Loucy (cell line): ENCODE results near the gene COMMD2.

ENCODE experiments used
- H2AFZ ChIP-seq: fragments of 200-600 bp; sonication (generic); 2 replicates; pipeline ENCODE4 v1.6.0; 2016; ENCODE audit warnings: antibody characterized with exemption, mild to moderate bottlenecking, low read length, moderate library complexity
- H3F3A ChIP-seq: fragments of 200-600 bp; 2 replicates; pipeline ENCODE4 v1.6.0; 2016; ENCODE audit warnings: antibody characterized with exemption, low read depth, mild to moderate bottlenecking
- H3K27me3 ChIP-seq: fragments of 200-600 bp; sonication (generic); 2 replicates; pipeline ENCODE4 v1.6.1; 2014; ENCODE audit warnings: low read length, mild to moderate bottlenecking; ENCODE audit not compliant: insufficient read depth, poor library complexity, severe bottlenecking
- H3K36me3 ChIP-seq: fragments of 200-600 bp; sonication (generic); 2 replicates; pipeline ENCODE4 v1.6.1; 2016; ENCODE audit warnings: low read length; ENCODE audit not compliant: insufficient read depth
- H3K4me1 ChIP-seq: fragments of 200-600 bp; sonication (generic); 2 replicates; pipeline ENCODE4 v1.5.1; 2014; ENCODE audit warnings: low read length, mild to moderate bottlenecking; ENCODE audit not compliant: insufficient read depth, poor library complexity, severe bottlenecking
- H3K4me2 ChIP-seq: fragments of 200-600 bp; sonication (generic); 2 replicates; pipeline ENCODE4 v1.6.0; 2014; ENCODE audit warnings: antibody characterized with exemption, low read length, low read depth, mild to moderate bottlenecking; ENCODE audit not compliant: poor library complexity, severe bottlenecking
- H3K4me3 ChIP-seq: fragments of 200-600 bp; sonication (generic); 2 replicates; pipeline ENCODE4 v1.5.1; 2014; ENCODE audit warnings: low read length, mild to moderate bottlenecking, mixed read lengths; ENCODE audit not compliant: poor library complexity, severe bottlenecking
- H3K79me2 ChIP-seq: fragments of 200-600 bp; sonication (generic); 2 replicates; pipeline ENCODE4 v1.6.1; 2014; ENCODE audit warnings: low read length; ENCODE audit not compliant: insufficient read depth
- H3K9ac ChIP-seq: fragments of 200-600 bp; sonication (generic); 2 replicates; pipeline ENCODE4 v1.6.0; 2014; ENCODE audit warnings: mild to moderate bottlenecking, low read depth, low read length, moderate library complexity; ENCODE audit not compliant: poor library complexity, severe bottlenecking
- H3K9me2 ChIP-seq: fragments of 200-600 bp; sonication (generic); replicated peaks from 2 replicates; pipeline ENCODE4 v1.6.1; 2016; ENCODE audit warnings: low read depth, low read length, mixed read lengths
- H3K9me3 ChIP-seq: fragments of 200-600 bp; sonication (generic); 2 replicates; pipeline ENCODE4 v1.6.1; 2014; ENCODE audit warnings: mild to moderate bottlenecking, antibody characterized with exemption, low read length, low read depth; ENCODE audit not compliant: insufficient read depth
- H4K20me1 ChIP-seq: fragments of 200-600 bp; sonication (generic); 2 replicates; pipeline ENCODE4 v1.6.0; 2014; ENCODE audit warnings: antibody characterized with exemption, low read length, mild to moderate bottlenecking; ENCODE audit not compliant: insufficient read depth, poor library complexity, severe bottlenecking
- CTCF ChIP-seq: fragments of 200-600 bp; sonication (generic); conservative IDR thresholded peaks from 2 replicates; pipeline ENCODE4 v1.5.1; 2014; ENCODE audit warnings: mild to moderate bottlenecking, antibody characterized with exemption, low read length
- EZH2phosphoT487 ChIP-seq: fragments of 200-600 bp; IDR thresholded peaks from 2 replicates; pipeline ENCODE4 v1.6.1; 2018; ENCODE audit warnings: antibody characterized with exemption, mild to moderate bottlenecking, moderate library complexity, borderline replicate concordance

The COMMD2 gene

GRCh38 chr3:149739396-149739795, 12.9 kb downstream of the COMMD2 start:
- Histone ChIP-seq H3K79me2 (no peaks in the 10 kb centered on the region), H4K20me1 (no peaks in the 10 kb centered on the region), H3K27me3 (no peaks in the 10 kb centered on the region), H3F3A (no peaks in the 10 kb centered on the region), H3K4me1 (peaks cover 6% of the 10 kb centered on the region), H3K4me3 (no peak overlapping the region), H3K9ac (no peak overlapping the region), H3K4me2 (no peak overlapping the region), H3K9me3 (no peaks in the 10 kb centered on the region), H3K36me3 (peaks cover 10% of the 10 kb centered on the region; the same call in 1 of the 2 replicates), H3K9me2 (no peaks in the 10 kb centered on the region), H2AFZ (no peak overlapping the region)
- TF ChIP-seq EZH2phosphoT487 (no peak), CTCF (no peak)

- peaks cover 10% of the 10 kb centered on the region; the same call in 1 of the 2 replicates for H3K36me3 ChIP-seq
- no peaks in the 10 kb centered on the region for H4K20me1 ChIP-seq
- H3K4me3 ChIP-seq = no peak overlapping the region
- no peak overlapping the region for H3K4me2 ChIP-seq
- H3K9me3 ChIP-seq = no peaks in the 10 kb centered on the region
- no peak overlapping the region for H3K9ac ChIP-seq
- H3K27me3 ChIP-seq = no peaks in the 10 kb centered on the region
- no peak for TF ChIP-seq EZH2phosphoT487
- no peak for TF ChIP-seq CTCF
- H2AFZ ChIP-seq = no peak overlapping the region
- no peaks in the 10 kb centered on the region for H3K9me2 ChIP-seq
- peaks cover under 1% of the 10 kb centered on the region for H3K4me1 ChIP-seq
- H3F3A ChIP-seq = no peaks in the 10 kb centered on the region
- H3K79me2 ChIP-seq = no peaks in the 10 kb centered on the region
These were observed 13.4 kb downstream of the COMMD2 start for GRCh38 chr3:149738876-149739275.

- Histone ChIP-seq H2AFZ (no peak overlapping the region), H3K9me2 (no peaks in the 10 kb centered on the region)
These were observed 15.4 kb downstream of the COMMD2 start for GRCh38 chr3:149736953-149737205.

More at GRCh38 chr3:149736953-149737205, 15.4 kb downstream of the COMMD2 start:
- Histone ChIP-seq H4K20me1 (no peaks in the 10 kb centered on the region), H3K79me2 (no peaks in the 10 kb centered on the region), H3K9ac (no peak overlapping the region), H3K4me2 (no peak overlapping the region), H3K36me3 (peaks cover 10% of the 10 kb centered on the region; the same call in 1 of the 2 replicates), H3K9me3 (no peaks in the 10 kb centered on the region), H3K4me3 (no peak overlapping the region), H3K27me3 (no peaks in the 10 kb centered on the region), H3K4me1 (no peaks in the 10 kb centered on the region), H3F3A (no peaks in the 10 kb centered on the region)
- TF ChIP-seq CTCF = no peak
- TF ChIP-seq EZH2phosphoT487 = no peak
